GM15510 (cell line): Measurements from ENCODE around the gene OR2AK2.

Source experiments
- POLR2A ChIP-seq: IDR thresholded peaks from 3 replicates; pipeline ENCODE4 v1.6.1; 2011; ENCODE audit warnings: borderline replicate concordance; ENCODE audit not compliant: insufficient read length; ENCODE audit errors: extremely low read depth

OR2AK2 gene, protein sequence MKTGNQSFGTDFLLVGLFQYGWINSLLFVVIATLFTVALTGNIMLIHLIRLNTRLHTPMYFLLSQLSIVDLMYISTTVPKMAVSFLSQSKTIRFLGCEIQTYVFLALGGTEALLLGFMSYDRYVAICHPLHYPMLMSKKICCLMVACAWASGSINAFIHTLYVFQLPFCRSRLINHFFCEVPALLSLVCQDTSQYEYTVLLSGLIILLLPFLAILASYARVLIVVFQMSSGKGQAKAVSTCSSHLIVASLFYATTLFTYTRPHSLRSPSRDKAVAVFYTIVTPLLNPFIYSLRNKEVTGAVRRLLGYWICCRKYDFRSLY

DNA sequence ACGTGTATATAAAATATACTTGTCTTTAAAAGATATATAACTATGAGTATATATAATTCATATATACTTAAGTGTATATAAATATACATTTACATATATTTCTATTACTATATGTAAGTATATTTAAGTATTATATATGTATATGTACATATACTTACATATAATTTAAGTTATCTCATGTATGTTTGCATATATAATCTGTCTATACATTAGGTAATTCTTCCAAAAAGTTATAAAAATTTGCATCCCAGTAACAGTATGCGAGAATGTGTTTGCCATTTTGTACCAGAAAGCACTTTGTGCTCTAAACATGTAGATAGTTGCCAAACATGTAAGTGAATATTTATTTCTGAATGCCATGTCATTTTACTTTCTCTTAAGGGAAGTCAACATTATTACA lies at the start of gene OR2AK2:
Gene OR2AK2 (plus strand): TSS at position 301 of the 400 bp plus-strand sequence. CDS start 144 bp downstream, outside the sequence.
- TF ChIP-seq POLR2A, result no peak

- no peak for TF ChIP-seq POLR2A
Measured at GRCh38 chr1:247919952-247920351, 45.1 kb upstream of the OR2AK2 start, which contains the start of gene OR2T8. Gene OR2T8, plus strand, starts transcription at chr1:247920252. Its CDS starts 766 bp downstream, at chr1:247921018.

- TF ChIP-seq POLR2A, result no peak
Measured at GRCh38 chr1:247923941-247924340, 41.1 kb upstream of the OR2AK2 start.

DNA sequence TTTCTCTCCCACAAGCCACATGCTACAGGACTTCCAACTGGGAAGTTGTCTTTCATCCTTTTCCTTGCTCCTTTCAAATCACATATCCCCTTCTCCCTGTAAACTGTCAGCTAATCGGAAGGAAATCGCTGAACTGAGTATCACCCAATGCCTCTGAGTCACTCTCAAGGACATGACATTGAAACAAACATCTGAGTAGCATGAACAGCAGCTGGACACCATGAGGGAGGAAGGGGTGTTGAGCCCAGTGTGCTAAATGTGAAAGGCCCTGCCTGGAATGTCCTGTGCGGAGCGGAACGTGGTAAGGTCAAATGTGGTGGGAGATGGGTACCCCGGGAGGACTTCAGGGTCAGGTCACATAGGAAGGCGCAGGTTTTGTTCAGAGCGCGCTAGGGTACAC lies 40.2 kb upstream of the OR2AK2 start, which contains the start of gene OR2AJ1:
Gene OR2AJ1 (plus strand): TSS at position 22 of the 400 bp plus-strand sequence. CDS start 8,880 bp downstream, outside the sequence.
- no peak for TF ChIP-seq POLR2A

DNA sequence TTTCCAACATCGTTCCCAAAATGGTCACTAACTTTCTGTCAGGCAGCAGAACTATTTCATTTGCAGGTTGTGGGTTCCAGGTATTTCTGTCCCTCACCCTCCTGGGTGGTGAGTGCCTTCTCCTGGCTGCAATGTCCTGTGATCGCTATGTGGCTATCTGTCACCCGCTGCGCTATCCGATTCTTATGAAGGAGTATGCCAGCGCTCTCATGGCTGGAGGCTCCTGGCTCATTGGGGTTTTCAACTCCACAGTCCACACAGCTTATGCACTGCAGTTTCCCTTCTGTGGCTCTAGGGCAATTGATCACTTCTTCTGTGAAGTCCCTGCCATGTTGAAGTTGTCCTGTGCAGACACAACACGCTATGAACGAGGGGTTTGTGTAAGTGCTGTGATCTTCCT lies 31.0 kb upstream of the OR2AK2 start:
- TF ChIP-seq POLR2A, result no peak

DNA sequence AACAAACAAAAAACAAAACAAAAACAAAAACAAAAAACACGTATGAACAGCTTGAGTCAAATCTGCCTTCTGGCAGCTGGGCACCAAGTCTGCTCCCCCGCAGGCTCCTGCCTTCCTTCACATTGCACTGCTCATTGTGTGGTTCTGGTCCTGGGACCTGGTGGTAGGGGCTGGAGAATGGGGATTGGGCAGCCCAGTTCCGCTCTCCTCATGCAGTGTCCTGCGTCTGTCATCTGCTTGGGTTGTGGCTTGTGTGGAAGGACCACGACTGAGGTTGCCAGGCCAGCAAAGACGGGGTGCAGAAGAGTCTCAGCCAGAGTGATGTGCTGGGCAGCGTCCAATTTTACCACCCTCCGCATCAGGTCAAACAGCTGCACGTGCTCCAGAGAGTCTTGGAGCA lies 29.3 kb upstream of the OR2AK2 start:
- TF ChIP-seq POLR2A, result no peak

- TF ChIP-seq POLR2A, result no peak
Measured at GRCh38 chr1:247936415-247936814, 28.6 kb upstream of the OR2AK2 start.

GRCh38 chr1:247942624-247943023 lies 22.4 kb upstream of the OR2AK2 start:
- no peak for TF ChIP-seq POLR2A

- TF ChIP-seq POLR2A, result no peak
Measured at GRCh38 chr1:247948558-247948957, 16.5 kb upstream of the OR2AK2 start, which contains the start of gene OR2L8. Gene OR2L8, plus strand, starts transcription at chr1:247948858. Its CDS starts 0 bp downstream, at chr1:247948858.

GRCh38 chr1:247953408-247953807 lies 11.6 kb upstream of the OR2AK2 start:
- no peak for TF ChIP-seq POLR2A

GRCh38 chr1:247961791-247962190 lies 3.2 kb upstream of the OR2AK2 start:
- TF ChIP-seq POLR2A, result no peak

DNA sequence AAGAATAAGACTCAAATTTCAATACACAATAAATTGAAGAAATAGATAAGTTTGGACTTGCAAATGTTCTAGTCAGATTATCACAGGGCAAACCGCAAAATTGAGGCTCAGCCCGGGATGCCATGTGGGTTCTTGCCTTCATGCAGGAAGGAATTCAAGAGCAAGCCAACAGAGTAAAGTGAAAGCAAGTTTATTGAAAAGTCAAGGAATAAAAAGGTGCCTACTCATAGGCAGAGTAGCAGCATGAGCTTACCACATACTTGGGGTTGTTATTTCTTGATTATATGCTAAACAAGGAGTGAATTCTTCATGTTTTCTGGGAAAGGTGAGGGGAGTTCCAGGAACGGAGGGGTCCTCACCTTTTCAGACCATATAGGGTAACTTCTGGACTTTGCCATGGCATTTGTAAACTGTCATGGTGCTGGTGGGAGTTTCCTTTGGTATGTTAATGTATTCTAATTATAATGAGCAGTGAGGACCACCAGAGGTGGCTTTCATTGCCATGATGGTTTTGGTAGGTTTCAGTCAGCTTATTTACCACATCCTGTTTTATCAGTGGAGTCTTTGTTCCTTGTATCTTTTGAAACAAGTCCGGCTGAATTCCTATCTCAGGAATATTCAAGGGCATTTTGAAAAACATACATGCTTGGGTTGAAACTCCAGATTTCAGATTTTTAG lies 2.0 kb upstream of the OR2AK2 start:
- TF ChIP-seq POLR2A, result no peak

GRCh38 chr1:247966532-247967204 lies 1.6 kb downstream of the OR2AK2 start:
- TF ChIP-seq POLR2A, result no peak

GRCh38 chr1:247992986-247993385 lies 28.0 kb downstream of the OR2AK2 start:
- no peak for TF ChIP-seq POLR2A

DNA sequence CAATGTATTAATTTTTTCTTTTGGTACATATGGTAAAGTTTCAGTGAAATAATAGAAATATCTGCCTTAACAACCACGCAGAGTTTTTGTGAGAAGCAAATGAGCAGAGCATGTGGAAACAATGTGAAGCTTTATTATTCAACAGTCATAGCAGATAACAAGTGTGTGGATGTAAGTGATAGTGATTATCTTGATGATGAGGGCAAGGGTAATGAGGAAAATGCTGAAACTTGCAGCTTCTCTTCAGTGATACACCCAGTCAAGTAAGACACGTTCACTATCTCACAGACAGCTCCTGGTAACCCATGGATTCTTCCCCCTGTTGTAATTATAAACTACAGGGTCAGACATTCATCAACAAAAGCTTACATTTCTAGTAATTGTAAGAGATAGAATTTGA lies 33.8 kb downstream of the OR2AK2 start:
- TF ChIP-seq POLR2A, result no peak
